ENCODE results near the gene RPL41. TPM values are rescaled to one million over a fixed set of nuclear protein-coding genes. Genes with fewer than 3 reads are reported as not detected.

RPL41 gene
- total RNA-seq, 1 donor from 2014 or later: 3,805 TPM

GRCh38 chr12:56078427-56078826, 38.0 kb upstream of the RPL41 start:
- H3K9me3 ChIP-seq (ENCODE audit: low read depth): no peaks in the 10 kb centered on the region
- no peaks in the 10 kb centered on the region for H3K36me3 Mint-ChIP-seq
- no peaks in the 10 kb centered on the region for H3K79me2 ChIP-seq (ENCODE audit: low read depth)
- H3K4me1 ChIP-seq: peaks cover 16% of the 10 kb centered on the region
- no peak overlapping the region for H2AFZ ChIP-seq (replicated peaks)
- peaks cover 25% of the 10 kb centered on the region for H3K27me3 ChIP-seq
- peak overlapping the region; percentile 83 for H3K4me3 Mint-ChIP-seq
- peaks cover 6% of the 10 kb centered on the region for H3K9me3 Mint-ChIP-seq
- no peak overlapping the region for H3K4me3 ChIP-seq
- TF ChIP-seq EZH2phosphoT487 (IDR thresholded peaks at IDR 0.05) (no peak), CTCF (IDR thresholded peaks at IDR 0.05) (no peak), EZH2 (IDR thresholded peaks at IDR 0.05) (no peak)
- peak overlapping the region; percentile 66 for H3K27ac Mint-ChIP-seq
- peaks cover 22% of the 10 kb centered on the region for H3K27me3 Mint-ChIP-seq (ENCODE audit: insufficient read depth, low read depth)
- H3K9ac ChIP-seq: no peak overlapping the region
- no peaks in the 10 kb centered on the region for H4K20me1 ChIP-seq (ENCODE audit: low read depth)
- H3K4me2 ChIP-seq: peak overlapping the region; percentile 98
- no peak for DNase-seq (ENCODE audit: low spot score)
- peaks cover 27% of the 10 kb centered on the region for H3F3A ChIP-seq (ENCODE audit: low read depth)
- H3K4me1 Mint-ChIP-seq: peaks cover 8% of the 10 kb centered on the region
- H3K27ac ChIP-seq: no peak overlapping the region
- H3K36me3 ChIP-seq: no peaks in the 10 kb centered on the region

- peak overlapping the region; percentile 66 for H3K27ac Mint-ChIP-seq
- Histone ChIP-seq H2AFZ (replicated peaks) (peak overlapping the region; percentile 98), H3K9ac (no peak overlapping the region), H3K9me3 (ENCODE audit: low read depth) (no peaks in the 10 kb centered on the region), H3F3A (ENCODE audit: low read depth) (peaks cover 27% of the 10 kb centered on the region), H3K4me1 (peaks cover 16% of the 10 kb centered on the region), H4K20me1 (ENCODE audit: low read depth) (no peaks in the 10 kb centered on the region), H3K4me2 (peak overlapping the region; percentile 98), H3K27me3 (peaks cover 25% of the 10 kb centered on the region), H3K79me2 (ENCODE audit: low read depth) (no peaks in the 10 kb centered on the region), H3K4me3 (peak overlapping the region; percentile 75), H3K36me3 (no peaks in the 10 kb centered on the region), H3K27ac (no peak overlapping the region)
- peaks cover 23% of the 10 kb centered on the region for H3K27me3 Mint-ChIP-seq (ENCODE audit: insufficient read depth, low read depth)
- peak overlapping the region; percentile 89 for H3K4me3 Mint-ChIP-seq
- H3K9me3 Mint-ChIP-seq: peaks cover 6% of the 10 kb centered on the region
- TF ChIP-seq CTCF (IDR thresholded peaks at IDR 0.05): peak; percentile 64
- no peak for TF ChIP-seq EZH2 (IDR thresholded peaks at IDR 0.05)
- H3K36me3 Mint-ChIP-seq: no peaks in the 10 kb centered on the region
- DNase-seq (ENCODE audit: low spot score): peak; percentile 92
- peaks cover 8% of the 10 kb centered on the region for H3K4me1 Mint-ChIP-seq
Observed at GRCh38 chr12:56078931-56079722, 37.3 kb upstream of the RPL41 start.

GRCh38 chr12:56079723-56080555, 36.5 kb upstream of the RPL41 start, which contains the start of gene ERBB3:
Gene ERBB3, plus strand, starts transcription at chr12:56080165. Its CDS starts 136 bp downstream, at chr12:56080301.
- Histone ChIP-seq H3F3A (ENCODE audit: low read depth) (peaks cover 27% of the 10 kb centered on the region), H3K4me3 (peak within 1 kb of the TSS; percentile 75), H3K79me2 (ENCODE audit: low read depth) (no peaks in the 10 kb centered on the region), H3K27ac (no peak within 1 kb of the TSS), H4K20me1 (ENCODE audit: low read depth) (no peaks in the 10 kb centered on the region), H3K4me1 (peaks cover 16% of the 10 kb centered on the region), H3K4me2 (peak within 1 kb of the TSS; percentile 98), H3K9ac (no peak within 1 kb of the TSS), H3K9me3 (ENCODE audit: low read depth) (no peaks in the 10 kb centered on the region), H3K36me3 (no peaks in the 10 kb centered on the region), H3K27me3 (peaks cover 25% of the 10 kb centered on the region), H2AFZ (replicated peaks) (peak within 1 kb of the TSS; percentile 98)
- H3K4me3 Mint-ChIP-seq: peak within 1 kb of the TSS; percentile 89
- no peaks in the 10 kb centered on the region for H3K36me3 Mint-ChIP-seq
- H3K27ac Mint-ChIP-seq: no peak within 1 kb of the TSS
- H3K27me3 Mint-ChIP-seq (ENCODE audit: insufficient read depth, low read depth): peaks cover 23% of the 10 kb centered on the region
- DNase-seq (ENCODE audit: low spot score): peak; percentile 78
- TF ChIP-seq EZH2 (IDR thresholded peaks at IDR 0.05): peak; percentile 25
- no peak for TF ChIP-seq CTCF (IDR thresholded peaks at IDR 0.05)
- TF ChIP-seq EZH2phosphoT487 (IDR thresholded peaks at IDR 0.05): peak; percentile 58
- peaks cover 8% of the 10 kb centered on the region for H3K4me1 Mint-ChIP-seq
- H3K9me3 Mint-ChIP-seq: peaks cover 6% of the 10 kb centered on the region

All from neural progenitor cell (in vitro differentiated cells).